Loucy (cell line): ENCODE measurements around the gene ZNF792.
"Not testable (repeated sequence)": the region's sequence is repeated elsewhere in the genome, so short reads cannot be mapped to it uniquely, and the experiment has no call there.

Experiments used
- EZH2phosphoT487 ChIP-seq: fragments of 200-600 bp; IDR thresholded peaks from 2 replicates; pipeline ENCODE4 v1.6.1; 2018; ENCODE audit warnings: antibody characterized with exemption, mild to moderate bottlenecking, moderate library complexity, borderline replicate concordance
- TF ChIP-seq, protein P1 (sequence below): fragments of 200-600 bp; sonication (generic); conservative IDR thresholded peaks from 2 replicates; pipeline ENCODE4 v1.5.1; 2014; ENCODE audit warnings: mild to moderate bottlenecking, antibody characterized with exemption, low read length

DNA sequence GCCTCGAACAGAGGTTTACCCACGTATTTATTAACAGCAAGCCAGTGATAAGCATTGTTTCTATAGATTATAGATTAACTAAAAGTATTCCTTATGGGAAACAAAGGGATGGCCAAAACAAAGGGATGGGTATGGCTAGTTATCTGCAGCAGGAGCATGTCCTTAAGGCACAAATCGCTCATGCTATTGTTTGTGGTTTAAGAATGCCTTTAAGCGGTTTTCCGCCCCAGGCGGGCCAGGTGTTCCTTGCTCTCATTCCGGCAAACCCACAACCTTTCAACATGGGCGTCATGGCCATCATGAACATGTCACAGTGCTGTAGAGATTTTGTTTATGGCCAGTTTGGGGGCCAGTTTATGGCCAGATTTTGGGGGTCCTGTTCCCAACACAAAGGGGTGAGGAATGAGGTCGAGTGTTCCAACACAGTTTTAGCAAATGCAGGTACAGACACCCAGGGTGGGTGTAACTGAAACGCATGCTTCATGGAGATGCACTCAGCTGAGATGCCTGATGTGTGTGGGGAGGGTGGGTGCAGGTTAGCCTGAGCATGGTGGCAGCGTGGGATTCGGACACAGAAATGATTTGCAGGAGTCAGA is 6.3 kb upstream of the ZNF792 start:
- TF ChIP-seq, protein P1, sequence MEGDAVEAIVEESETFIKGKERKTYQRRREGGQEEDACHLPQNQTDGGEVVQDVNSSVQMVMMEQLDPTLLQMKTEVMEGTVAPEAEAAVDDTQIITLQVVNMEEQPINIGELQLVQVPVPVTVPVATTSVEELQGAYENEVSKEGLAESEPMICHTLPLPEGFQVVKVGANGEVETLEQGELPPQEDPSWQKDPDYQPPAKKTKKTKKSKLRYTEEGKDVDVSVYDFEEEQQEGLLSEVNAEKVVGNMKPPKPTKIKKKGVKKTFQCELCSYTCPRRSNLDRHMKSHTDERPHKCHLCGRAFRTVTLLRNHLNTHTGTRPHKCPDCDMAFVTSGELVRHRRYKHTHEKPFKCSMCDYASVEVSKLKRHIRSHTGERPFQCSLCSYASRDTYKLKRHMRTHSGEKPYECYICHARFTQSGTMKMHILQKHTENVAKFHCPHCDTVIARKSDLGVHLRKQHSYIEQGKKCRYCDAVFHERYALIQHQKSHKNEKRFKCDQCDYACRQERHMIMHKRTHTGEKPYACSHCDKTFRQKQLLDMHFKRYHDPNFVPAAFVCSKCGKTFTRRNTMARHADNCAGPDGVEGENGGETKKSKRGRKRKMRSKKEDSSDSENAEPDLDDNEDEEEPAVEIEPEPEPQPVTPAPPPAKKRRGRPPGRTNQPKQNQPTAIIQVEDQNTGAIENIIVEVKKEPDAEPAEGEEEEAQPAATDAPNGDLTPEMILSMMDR = not testable (repeated sequence)
- not testable (repeated sequence) for TF ChIP-seq EZH2phosphoT487
